Stimulated activated CD8-positive, alpha-beta memory T cell treated with anti-CD3 and anti-CD28 coated beads, Interleukin-15, amount 100 ng/mL, for 48 hours (primary cell): ENCODE data around the gene PREX1.

ENCODE experiments used
- DNase-seq, 2 donors: peaks; one replicate each; pipeline ENCODE4 v3.0.0-alpha.2; 2020; ENCODE audit warnings: low read depth in 2 of 2

Gene PREX1

DNA sequence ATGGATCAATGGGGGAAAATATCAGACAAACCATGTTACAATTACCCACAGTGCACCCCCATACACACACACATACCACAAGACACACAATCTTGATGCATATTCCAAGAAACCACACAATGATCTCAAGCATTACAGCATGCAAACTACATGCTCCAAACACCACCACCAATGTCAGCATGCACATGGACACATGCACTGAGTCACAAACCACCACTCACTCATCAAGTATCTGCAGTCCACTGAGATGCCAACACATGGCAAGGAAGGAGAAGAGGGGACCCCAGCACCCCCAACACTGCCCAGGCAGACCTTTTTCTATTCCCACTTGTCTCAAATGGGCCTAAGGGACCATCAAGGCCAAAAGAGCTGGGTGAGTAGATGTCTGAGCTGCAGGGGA is 91.6 kb downstream of the PREX1 start:
- DNase-seq, result no peak

DNA sequence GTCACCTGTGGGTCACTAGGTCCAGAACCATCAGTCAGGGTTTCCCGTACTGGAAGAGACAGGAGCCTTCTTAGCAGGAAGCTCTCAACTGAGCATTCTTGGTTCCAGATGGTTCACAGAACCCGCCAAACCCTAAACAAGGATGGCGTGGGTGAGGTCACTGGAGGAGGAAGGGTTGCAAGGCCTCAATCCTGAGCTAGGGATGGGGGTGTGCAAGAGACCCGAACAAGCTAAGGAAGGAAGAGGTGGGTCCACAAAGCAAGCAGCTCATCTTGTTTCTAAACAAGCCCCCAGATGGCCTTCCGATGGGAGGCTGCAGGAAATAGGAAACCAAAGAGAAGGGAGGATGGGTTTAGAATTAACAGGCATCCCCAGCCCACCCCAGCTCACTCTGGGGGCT is 92.7 kb downstream of the PREX1 start:
- no peak for DNase-seq

DNA sequence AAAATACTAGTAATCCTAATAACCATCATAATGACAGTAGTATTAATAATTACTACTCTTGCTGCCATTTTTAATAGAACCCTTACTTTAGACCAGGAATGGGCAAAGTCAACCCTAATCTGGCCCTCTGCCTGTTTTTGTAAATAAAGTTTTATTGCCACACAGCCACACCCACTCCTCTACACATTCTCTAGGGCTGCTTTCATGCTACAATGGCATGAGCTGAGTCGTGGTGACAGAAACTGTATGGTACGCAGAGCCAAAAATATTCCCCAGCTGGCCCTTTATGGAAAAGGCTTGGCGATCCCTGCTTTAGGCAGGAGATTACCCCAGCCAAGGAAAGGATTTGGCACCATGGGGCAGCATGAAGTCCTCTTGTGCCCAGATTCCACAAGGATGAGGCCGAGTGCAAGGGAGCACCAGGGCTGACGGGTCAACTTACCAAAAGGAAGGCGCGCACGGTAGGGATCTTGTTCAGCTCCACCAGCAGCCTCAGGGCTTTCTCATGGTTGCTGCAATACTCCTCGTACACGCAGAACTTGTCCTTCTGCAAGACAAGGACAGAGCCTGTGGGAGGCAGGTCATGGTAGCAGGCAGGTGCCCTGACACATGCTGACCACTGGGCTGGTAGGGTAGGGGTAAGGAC is 93.6 kb downstream of the PREX1 start:
- DNase-seq, result no peak

DNA sequence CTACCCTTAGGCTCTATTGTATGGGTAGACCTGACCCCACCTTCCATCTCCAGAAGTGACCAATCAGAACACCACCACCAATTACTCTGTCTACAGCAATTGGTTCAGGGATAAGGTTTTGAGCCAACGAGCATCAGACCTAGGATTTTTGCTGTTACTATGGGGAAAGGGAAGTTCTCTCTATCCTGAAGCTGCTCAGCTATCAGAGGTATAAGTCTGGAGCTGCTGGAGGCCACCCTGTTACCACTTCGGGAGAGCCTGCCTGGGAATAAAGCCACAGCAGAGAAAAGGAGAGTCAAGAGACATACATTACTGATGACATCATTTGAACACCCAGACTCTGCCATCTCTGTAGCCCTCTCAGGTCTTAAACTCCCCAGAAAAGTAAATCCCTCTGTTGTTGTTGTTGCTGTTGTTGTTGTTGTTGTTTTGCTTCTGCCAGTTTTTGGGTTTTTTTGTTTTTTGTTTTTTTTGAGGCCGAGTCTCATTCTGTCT is 94.5 kb downstream of the PREX1 start:
- DNase-seq, result no peak

DNA sequence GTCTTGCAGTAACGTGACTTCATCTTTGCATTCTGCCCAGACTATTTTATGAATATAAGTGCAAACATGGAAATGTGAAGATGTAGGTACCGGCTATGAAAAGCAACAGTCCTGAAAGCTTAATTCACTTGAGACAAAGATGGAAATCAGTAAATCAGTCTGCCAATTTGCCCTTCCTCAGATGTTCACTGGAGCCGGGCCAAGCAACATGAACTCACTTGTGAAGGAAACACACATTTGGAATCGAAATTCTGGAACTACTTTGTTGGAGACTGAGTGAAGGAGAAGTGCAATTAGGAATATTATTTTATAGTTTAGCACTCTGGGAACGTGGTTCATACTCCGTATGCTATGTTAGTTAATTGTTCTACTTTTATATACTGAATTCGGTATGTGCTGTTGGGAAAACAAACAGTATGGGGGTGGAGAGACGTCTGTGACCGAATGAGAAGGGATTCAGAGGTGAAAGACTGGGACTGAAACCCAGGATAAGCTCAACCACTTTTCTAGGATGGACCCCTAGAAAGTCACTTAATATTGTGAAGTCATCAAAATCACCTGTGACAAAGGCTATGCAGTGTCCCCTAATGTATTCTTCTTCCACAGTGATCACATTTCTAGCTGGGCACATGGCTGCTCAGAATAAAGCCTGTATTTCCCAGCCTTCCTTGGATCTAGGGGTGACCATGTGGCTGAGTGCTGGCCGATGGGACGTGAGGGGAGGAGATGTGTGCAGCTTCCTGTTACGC is 95.5 kb downstream of the PREX1 start:
- no peak for DNase-seq

DNA sequence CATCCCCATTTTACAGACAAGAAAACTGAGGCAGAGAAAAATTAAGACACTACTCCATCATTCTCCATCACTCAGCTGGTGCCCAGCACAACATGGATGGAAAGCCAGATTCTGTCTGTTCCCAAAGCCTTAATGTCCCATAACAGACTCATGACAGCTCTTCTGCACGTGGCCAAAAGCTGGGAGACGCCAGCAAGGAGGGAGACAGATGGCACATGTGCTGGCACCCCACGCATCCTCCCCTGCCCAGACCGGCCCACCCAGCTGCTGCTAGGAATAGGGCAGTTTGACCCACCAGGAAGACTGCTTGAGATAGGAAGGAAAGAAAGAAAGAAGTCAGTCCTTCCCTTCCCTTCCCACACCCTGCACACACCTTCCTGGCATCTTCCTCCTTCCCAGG is 96.3 kb downstream of the PREX1 start:
- DNase-seq, result no peak

DNA sequence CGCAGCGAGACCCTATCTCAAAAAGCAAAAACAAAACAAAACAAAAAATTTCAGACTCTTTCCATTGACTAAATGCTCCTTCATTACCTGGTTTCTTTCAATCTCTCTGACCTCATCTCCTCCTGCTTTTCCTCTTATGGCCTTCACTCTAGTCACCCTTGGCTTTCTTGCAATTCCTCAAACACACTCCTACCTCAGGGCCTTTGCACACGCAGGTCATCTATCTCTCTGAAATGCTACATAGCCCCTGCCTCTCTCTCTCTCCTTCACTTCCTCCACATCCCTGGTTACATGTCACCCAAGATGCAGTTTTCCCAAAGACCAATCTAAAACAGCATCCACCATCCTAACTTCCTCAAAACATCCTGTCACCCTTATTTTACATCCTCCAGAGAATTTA is 96.8 kb downstream of the PREX1 start:
- no peak for DNase-seq

DNA sequence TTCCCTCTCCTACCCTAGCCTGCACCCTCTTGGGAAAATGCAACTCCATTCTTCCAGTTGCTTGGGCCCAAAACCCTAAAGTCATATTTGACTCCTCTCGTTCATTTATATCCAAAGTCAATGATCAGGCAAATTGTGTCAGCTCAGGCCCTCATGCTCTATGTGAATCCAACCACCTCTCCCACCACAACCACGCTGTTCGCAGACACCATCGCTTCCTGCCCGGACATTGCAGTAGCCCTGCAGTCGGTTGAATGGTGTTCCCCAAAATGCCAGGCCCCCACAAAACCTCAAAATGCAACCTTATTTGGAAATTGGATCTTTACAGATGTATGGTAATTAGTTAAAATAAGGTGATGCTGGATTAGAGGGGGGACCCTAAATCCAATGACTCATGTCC is 98.3 kb downstream of the PREX1 start:
- DNase-seq, result no peak

DNA sequence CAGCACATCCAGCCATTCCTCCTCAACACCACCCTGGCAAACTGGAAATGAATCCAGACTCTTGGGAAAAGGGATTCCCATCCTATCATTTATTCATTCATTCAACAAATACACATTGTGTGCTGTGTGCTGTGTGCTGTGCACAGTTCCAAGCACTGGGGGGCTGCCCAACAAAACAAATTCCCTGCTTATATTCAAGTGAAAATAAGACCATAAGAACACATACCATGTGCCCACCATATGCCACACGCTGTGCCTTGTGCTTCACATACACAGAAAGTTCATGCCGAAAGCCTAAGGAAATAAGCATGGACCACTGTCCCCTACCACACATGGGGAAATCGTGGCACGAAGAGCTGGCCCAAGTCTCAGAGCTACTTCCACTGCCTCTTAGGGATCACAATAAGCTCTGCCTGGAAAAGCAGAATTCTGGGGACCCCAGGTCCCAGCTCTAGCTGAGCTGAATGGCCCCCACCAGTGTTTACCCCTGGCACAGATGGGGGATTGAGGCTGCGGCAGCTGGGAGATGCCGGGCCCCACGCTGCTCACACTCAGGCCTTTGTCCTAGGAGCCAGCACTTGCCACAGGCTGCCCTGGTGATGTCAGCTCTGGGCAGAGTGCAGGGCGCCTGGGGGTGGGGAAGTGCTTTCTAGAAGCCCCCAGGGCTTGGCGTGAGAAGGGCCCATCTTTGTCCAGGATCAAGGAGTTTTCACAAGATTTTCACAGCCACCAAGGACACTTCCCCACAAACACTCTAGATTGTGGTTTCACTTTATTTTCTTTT is 99.6 kb downstream of the PREX1 start:
- DNase-seq, result no peak

DNA sequence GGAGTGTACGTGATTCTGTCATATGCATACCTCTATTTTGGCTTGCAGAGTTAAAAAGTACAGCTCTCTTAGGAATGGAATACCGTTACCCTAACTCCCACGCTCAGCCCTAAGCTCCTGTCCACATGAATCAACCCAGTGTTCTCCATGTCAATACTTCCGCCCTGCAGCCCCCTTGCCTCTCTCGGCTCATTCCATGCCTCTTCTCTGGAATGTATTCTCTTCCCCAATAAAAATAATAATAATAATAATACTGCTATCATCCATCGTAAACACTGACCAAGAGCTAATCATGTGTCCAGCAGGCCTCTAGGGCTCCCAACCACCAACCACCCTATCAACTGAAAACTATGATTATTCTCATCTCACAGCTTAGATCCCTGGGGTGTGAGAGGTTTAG is 100.6 kb downstream of the PREX1 start:
- no peak for DNase-seq

DNA sequence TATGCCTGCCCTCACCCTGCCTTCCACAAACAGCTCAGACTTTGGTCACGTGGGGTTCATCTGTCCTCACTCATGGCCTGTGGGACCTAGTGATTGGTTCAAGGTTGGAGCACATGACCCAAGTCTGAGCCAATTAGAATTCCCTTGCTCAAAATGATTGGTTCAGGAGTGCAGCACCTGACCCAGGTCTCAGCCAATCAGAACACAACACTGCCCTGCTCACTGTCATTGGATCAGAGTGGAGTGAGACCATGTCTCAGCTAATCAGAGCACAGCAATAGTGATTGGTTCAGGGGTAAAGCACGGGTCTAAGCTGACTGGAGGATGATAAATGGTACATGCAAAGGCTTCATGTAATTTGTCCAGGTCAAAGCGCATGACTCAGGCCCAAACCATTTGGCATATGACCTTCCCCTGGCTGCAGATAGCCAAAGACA is 102.2 kb downstream of the PREX1 start:
- no peak for DNase-seq

DNA sequence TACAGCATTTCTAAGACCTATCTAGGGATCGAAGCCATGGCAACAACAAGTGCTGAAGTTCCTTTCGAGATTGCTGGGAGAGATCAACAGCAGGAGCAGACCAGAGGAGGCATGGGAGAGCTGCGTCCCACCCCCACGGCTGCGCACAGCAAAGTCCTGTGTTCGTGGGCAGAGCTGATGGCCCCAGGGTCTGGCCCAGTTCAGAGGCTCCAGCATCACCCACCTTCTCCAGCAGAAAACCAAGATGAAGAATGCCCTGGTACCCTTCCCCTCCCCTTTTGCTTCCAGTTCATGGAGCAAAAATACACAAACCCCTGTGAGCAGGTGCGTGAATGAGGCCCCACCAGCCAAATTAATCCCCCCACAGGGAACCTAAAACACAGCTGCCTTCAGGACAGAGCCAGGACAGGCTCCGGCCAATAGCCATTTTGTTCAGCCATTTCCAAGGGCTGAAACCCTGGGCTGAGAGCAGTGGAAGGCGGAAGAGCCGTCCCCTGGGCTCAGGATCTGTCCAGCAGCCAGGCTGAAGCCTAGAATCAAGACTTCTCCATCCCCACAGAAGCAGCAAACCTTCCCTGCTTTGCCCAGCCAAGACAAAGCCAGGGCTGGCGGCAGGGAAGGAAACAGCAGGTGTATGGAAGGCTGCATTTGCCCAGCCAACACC is 102.8 kb downstream of the PREX1 start:
- no peak for DNase-seq

DNA sequence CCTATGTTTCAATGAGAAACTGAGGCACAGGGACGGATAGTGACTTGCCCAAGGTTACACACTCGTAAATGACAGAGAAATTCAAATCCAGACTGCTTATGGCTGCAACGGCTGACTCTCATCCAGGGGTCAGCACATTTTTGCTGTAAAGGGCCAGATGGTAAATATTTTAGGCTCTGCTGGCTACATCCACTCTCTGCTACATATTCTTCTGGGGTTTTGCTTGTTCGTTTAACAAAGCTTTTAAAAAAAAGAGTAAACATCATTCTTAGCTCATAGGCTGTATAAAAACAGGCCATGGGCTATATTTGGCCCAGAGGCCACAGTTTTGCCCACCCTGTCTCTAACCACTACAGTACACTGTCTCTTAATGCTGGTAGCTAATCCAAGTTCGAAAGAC is 103.4 kb downstream of the PREX1 start:
- no peak for DNase-seq

DNA sequence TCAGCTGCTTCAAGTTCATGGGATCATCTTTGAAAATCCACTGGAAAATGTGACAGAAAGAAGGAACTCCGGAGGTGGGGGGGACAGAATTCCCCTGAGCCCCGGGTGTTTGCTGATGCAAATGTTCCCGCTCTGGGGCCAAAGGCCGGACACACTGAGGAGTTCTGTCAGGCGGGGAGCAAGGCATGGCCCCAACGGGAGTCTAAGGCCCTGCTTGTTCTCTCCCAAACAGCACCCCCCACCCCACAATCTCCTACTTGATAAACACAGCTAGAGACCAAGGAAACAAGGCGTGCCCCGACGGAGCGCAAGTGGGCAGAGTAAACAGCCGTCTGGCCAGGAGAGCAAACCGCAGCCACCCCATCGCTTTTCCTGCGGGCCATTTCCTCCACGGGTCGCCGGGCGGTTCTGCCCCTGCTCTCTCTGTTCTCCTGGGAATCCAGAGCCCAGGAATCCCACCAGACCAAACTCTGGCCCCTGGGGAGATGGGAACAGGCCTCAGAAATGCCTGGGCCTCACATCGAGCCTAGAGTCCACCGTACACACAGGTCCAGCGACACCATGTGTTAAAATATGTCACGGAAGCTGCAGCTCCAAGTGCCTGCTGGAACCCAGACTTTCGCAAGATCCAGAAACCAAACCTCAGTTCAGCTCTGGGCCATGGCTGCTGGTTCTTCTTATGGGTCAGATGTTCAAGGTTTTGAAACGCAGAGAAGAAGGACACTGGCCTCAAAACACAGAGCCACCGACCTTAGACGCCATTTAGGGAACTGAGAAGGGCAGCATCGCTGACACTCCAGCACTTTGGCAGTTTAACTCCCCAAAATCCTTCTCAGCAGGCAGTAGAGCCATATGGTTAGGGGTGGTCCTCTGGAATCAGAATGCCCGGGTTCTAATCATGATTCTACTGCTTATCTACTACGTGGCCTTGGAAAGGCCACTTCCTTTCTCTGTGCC is 104.2 kb downstream of the PREX1 start:
- no peak for DNase-seq

DNA sequence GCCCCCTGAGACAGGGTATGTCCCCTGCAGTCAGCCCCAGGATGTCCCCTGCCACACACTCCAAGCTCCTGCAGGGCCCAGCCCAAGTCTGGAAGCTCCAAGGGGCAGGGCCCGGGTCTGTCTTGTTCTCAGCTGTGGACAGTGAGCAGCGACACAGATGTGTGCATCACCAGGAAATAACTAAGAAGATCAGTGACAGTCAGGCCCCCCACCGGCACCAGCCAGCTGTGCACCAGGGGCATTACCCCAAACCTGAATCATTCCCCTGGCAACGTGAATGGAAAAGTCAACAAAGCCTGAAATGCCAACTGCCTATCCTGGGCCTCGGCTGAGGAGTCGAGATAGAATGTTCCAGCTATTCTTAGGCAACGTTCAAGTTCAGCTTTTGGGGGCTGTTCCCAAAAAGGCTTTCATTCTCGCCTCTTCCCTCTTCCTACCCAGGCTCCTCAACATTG is 105.0 kb downstream of the PREX1 start:
- DNase-seq, result no peak

DNA sequence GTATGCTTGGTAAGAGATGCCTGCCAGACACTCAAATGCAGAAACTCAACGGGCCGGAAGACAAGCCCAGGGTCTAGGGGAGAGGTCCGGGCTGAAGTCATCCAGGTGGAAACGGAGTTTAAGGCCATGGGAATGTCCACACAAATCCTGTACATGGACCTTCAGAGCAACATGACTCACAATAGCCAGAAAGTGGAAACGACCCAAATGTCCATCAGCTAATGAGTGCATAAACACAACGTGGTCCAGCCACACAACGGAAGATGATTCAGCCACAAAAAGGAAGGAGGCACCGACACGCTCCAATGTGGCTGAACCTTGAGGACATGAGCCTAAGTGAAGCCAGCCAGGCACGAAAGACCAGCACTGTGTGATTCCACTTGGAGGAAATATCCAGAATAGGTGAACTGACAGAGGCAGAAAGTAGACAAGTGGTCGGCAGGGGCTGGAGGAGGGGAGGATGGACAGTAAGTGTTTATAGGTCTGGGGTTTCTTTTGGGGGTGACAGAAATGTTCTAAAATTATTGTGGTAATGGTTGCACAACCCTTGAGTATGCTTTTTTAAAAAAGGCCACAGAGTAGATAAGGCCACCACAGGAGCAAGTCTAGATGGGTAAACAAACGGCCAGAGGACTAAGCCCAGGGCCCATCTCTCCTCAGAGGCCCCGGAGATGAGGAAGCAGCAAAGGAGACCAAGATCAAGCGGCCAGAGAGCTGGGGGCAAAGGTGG is 105.6 kb downstream of the PREX1 start:
- DNase-seq, result no peak

DNA sequence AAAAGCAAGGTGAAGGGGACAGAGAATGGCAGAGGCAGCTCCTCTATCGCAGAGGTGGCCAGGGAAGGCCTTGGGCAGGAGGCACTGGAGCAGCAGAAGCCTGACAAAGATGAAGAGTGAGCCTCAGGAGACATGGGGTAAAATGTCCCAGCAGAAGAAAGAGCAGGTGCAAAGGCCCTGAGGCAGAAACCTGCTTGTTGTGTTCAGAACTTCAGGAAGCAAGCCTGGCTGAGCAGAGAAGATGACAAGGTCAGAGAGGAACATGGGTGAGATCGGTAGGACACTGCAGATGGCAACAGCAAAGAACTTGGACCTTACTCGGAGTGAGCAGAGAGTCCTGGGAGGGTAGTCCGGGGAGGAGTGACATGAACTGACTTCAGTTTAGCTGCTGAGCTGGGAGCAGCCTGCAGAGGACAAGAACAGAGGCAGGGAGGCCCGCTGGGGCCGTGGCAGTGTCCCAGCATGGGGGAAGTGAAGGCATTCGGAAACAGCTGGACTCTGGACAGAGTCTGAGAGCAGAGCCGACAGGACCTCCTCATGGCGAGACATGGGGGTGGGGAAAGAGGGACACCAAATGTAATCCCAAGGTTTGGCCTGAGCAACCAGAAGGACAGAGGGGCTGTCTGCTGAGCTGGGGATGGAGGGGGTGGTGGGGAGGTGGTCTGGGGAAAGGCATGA is 106.3 kb downstream of the PREX1 start:
- no peak for DNase-seq

DNA sequence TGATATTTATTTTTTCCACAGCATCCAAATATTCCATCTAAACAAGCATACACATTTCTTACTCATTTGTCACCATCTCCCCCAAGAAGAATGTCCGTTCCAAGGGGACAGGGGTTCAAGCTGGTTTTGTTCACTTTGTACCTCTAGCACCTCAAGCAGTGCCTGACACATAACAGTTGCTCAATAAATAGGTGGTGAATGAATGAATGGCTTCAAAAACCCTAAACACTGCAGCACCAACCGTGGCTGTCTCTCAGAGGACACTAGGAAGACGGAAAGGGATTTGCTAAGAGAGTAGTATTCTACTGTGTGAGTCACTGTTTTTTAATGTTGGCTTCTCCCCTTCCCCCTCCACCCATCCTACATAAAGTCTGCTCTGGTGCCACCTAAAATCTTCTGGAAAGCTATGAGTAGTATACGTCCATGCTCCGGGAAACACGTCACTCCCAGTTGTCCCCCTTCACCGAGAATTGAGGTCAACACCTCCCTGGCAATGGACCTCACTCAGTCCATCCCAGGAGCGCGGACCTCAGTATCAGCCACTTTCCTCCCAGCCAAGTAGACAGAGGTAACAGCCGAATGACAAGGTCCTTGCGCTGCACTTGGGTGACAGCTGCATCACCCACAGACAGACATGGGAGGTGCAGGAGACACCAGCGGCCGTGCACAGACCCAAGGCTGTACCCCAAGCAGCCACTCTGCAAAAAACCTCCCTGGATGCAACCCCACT is 107.4 kb downstream of the PREX1 start:
- DNase-seq, result no peak
